GM18907 (cell line): Measurements from ENCODE around the gene NELL2.
A peak's percentile ranks its signal among the peaks of the same experiment; 100 is the strongest.
"Not testable (repeated sequence)": the region's sequence is repeated elsewhere in the genome, so short reads cannot be mapped to it uniquely, and the experiment has no call there.

Source experiments
- ATAC-seq: cut with Tn5 transposase; IDR thresholded peaks from one replicate; pipeline ENCODE4 v1.9.1; 2021; ENCODE audit warnings: mild to moderate bottlenecking, moderate library complexity; ENCODE audit not compliant: unreplicated experiment

NELL2 gene

GRCh38 chr12:44875954-44876543, at the start of gene NELL2:
Gene NELL2 (minus strand): TSS chr12:44876315. CDS start chr12:44875869, 446 bp downstream.
- peak; percentile 67 for ATAC-seq

- no peak for ATAC-seq
These were observed 45.6 kb upstream of the NELL2 start for GRCh38 chr12:44921736-44922135.

DNA sequence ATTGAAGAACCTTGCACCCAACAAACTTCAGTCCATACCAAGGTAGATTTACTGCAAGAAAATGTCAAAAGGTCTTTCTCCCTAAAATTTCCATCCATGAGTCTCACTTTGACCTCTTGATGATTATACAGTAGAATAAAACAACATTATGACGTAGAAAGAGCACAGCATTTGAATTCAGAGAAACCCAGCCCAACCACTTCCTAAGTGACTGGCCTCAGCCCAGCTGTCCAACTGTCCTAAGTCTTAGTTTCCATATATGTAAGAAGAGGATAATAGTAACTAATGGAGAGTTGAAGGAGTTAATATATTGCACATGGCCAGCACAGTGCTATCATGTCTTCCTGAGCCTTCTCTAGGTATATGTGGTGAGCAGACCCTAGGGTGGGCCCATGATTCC, 41.0 kb upstream of the NELL2 start:
- no peak for ATAC-seq

DNA sequence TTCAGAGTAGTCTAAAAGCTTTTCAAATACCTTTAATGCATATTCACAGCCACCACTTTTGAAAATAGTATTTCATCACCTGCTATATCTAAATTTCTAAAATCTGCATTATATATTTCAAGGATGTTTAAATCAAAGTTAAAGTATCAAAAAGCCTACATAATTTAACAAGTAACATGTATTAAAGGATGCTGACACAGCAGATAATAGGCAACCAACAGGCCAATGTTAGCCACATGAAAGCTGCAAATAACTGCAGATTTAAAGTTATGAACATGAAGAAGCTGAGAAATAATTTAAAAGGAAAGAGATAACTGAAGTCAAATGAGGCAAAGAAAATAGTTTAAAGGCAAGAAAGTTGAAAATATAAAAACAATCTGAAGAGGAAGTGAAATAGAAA, 39.8 kb upstream of the NELL2 start:
- no peak for ATAC-seq

DNA sequence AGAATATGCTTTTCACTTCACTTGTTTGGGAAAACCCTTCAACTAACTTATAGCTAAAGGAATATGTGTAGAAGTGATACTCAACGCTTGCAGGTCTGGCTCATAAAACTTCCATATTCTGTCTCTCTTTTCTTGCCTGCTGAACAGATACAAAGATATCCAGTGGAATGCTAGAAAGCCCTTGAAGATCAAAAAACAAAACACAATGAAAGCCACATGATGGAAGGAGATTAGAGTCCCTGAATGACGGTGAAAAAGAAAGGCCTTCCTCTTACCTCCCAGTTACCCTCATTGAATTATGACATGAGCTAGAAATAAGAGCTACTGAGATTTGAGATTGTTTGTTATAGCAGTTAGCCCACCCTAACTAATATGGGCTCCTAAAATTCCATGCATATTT, 28.2 kb upstream of the NELL2 start:
- no peak for ATAC-seq

DNA sequence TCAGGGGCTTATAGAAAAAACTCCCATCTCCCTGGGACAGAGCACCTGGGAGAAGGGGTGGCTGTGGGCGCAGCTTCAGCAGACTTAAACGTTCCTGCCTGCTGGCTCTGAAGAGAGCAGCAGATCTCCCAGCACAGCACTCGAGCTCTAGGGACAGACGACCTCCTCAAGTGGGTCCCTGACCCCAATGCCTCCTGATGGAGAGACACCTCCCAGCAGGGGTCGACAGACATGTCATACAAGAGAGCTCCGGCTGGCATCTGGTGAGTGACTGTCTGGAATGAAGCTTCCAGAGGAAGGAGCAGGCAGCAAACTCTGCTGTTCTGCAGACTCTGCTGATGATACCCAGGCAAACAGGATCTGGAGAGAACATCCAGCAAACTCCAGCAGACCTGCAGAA, 22.0 kb upstream of the NELL2 start:
- not testable (repeated sequence) for ATAC-seq

DNA sequence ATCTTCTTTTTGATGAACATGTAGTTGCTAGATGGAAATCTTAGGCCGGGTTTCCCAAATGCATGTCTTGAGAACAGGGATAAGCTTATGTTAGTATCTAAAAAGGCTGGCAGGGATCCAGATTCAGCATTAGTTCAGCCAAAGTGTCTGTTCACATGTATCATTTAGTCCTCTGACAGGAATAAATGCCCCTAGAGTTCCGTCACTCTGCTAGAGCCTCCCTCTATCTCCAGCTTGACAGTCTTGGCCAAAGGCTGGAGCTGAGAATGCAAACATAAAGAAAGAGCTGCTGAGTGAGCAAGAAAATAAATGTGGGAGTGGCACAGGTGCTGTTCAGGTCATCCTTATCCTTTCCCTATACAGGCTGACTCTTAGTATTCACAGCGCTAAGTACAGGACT, 13.8 kb upstream of the NELL2 start:
- no peak for ATAC-seq

DNA sequence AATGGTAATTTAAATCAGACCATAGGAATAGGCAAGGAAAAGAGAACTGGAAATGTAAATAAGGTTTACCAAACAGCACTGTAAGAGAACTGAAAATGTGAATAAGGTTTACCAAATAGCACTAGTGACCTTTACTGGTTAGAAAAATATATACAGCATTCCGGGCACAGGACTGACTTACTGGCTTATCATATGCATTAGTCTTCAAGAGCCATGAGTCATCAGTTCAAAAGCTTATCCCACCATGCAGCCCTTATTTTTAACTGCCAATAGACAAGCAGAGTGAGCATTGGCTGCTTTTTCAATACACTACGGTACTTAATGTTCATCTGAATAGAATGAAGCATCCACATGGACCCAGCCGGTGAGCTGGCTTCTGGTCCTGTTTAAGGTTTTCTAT, 13.0 kb upstream of the NELL2 start:
- no peak for ATAC-seq

GRCh38 chr12:44885902-44886301, 9.8 kb upstream of the NELL2 start:
- ATAC-seq, result no peak

DNA sequence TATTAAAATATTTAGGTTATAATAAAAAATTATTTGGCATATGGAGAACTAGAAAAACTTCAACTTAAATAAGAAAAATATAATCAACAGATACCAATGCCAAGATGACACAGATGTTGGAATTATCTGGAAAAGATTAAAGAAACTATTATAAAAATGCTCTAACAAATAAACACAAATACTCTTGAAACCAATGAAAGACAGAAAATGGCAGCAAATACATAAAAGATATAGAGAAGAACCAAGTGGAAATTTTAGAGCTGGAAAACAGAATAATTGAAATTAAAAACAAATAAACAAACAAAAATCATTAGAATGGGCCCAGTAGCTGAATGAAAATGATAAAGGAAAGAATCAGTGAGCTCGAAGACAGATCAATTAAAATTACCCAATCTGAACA, 5.1 kb upstream of the NELL2 start:
- no peak for ATAC-seq

- peak; percentile 52 for ATAC-seq
These were observed 662 bp upstream of the NELL2 start for GRCh38 chr12:44876544-44877410.

DNA sequence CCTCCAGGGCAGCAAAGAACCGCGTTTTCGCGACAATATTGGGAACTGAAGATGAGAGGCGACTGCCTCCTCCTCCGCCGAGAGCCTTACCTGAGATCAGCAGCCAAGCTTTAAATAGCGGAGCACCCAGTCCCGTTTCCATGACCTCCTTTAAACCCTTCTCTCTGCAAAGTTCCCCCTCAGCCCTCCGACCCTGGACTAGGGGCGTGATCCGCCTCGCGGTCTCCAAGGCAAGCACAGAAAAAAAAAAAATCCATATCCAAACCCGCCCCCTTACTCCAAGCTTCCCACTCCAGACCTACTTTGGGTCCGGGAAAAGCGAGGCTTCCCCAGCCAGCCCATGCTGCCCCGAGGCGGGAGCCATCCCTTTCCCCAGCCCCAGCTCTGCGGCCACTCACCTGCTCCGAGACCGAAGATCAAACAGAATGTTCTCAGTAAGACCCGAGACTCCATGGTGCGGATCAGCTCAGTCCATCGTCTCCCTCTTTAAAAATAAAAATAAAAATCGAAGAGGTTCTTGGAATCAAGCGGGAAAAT, 630 bp downstream of the NELL2 start:
- ATAC-seq, result no peak

GRCh38 chr12:44874981-44875416, 1.1 kb downstream of the NELL2 start:
- no peak for ATAC-seq

GRCh38 chr12:44873898-44874297, 2.2 kb downstream of the NELL2 start:
- ATAC-seq, result no peak

DNA sequence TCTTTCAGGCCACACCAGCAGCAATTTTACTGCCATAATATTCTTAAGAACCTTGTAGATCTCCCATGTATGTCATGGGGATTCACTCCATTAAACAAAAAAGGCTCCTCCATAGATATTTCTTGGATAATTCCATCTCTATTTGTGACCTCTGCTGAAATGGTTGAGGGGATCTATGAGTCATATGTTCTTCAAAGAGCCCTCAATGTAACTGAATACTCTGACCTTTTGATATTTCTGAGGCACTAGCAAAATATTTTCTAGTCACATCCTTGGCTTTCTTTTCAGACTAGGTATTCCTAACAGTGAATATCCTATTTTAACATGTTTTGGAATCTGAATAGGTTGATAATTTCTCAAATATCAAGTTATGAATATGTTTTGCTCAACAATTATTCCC, 6.6 kb downstream of the NELL2 start:
- ATAC-seq, result no peak

GRCh38 chr12:44863867-44864266, 12.2 kb downstream of the NELL2 start:
- no peak for ATAC-seq

DNA sequence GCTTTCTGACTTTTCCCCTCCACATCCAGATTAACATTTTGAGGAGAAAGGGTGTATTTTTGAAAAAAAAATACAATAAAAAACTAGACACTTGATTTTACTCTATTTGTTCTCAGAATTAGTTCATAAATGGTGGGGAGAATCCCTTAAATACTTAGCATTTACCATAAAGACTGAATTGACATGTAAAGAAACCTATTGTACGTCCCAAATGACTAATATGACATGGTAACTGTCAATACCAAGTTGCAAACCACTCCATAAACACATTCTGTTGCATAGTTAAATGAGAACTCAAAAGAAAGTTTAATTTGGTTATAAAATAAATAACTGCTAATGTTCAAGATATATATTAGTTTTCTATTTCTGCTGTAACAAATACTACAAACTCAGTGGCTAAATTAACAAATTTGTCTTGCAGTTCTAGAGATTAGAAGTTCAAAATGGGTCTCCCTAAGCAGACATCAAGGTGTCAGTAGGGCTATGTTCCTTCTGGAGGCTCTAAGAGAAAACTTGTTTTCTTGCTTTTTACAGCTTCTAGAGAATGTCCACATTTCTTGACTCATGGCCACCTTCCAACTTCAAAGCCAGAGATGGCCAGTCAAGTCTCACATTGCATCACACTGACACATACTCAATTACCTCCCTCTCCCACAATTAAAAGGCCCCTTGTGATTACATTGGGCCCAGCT, 16.0 kb downstream of the NELL2 start:
- no peak for ATAC-seq

- ATAC-seq, result no peak
These were observed 17.8 kb downstream of the NELL2 start for GRCh38 chr12:44858226-44858855.

GRCh38 chr12:44852483-44852882, 23.6 kb downstream of the NELL2 start:
- no peak for ATAC-seq

DNA sequence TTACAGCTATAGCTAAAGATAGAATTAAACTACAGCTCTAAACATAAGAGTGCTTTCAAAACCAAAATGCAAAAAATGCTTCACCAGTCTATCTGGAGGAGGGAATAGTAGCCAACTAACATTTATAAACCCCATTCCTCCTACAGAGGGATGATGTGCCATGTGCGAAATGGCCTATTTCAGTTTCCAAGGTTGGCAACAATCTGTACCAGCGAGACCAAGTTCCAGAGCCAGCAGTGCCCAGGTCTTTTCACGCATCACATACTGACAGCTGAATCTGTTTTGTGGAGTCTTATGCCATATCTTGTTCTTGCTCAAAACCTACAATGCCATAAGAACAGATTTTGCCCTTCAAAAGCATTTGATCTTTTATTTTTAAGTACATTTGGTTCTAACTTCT, 24.5 kb downstream of the NELL2 start:
- ATAC-seq, result no peak

- peak; percentile 65 for ATAC-seq
These were observed 27.4 kb downstream of the NELL2 start for GRCh38 chr12:44848703-44849085.
